ENCODE data around the gene SCRN2. TPM values are rescaled to one million over a fixed set of nuclear protein-coding genes. Genes with fewer than 3 reads are reported as not detected.

Gene SCRN2
- total RNA-seq, result 44.4 and 44.8 TPM in 2 replicates

GRCh38 chr17:47840742-47841487, at the start of gene SCRN2:
Gene SCRN2 (minus strand): TSS chr17:47841273. CDS start chr17:47840843, 430 bp downstream.

GRCh38 chr17:47850692-47851573, 9.9 kb upstream of the SCRN2 start, which contains the start of gene SP6:
Gene SP6 (minus strand): TSS chr17:47851163. CDS start chr17:47848429, 2,734 bp downstream.

GRCh38 chr17:47831003-47831933, 9.8 kb downstream of the SCRN2 start, which contains the start of the genes LRRC46 and MRPL10:
Gene LRRC46 (plus strand): TSS chr17:47831670. CDS start chr17:47831990, 320 bp downstream.
Gene MRPL10 (minus strand): TSS chr17:47831541. CDS start chr17:47831511, 30 bp downstream.

GRCh38 chr17:47821424-47822391, 19.4 kb downstream of the SCRN2 start, which contains the start of gene OSBPL7:
Gene OSBPL7 (minus strand): TSS chr17:47821794. CDS start chr17:47820278, 1,516 bp downstream.

Other genes starting within 250 kb of the SCRN2 start
- 247 and 292 TPM in 2 replicates for gene KPNB1, start 191.4 kb downstream of the SCRN2 start, total RNA-seq
- 6.4 and 13.6 TPM in 2 replicates for gene TBKBP1, start 147.1 kb downstream of the SCRN2 start, total RNA-seq
- 0.09 and 0.14 TPM in 2 replicates for gene TBX21, start 108.0 kb downstream of the SCRN2 start, total RNA-seq
- 5.8 and 8.4 TPM in 2 replicates for gene OSBPL7, start 19.5 kb downstream of the SCRN2 start, total RNA-seq
- 16.5 and 21.0 TPM in 2 replicates for gene MRPL10, start 9.7 kb downstream of the SCRN2 start, total RNA-seq
- 0.09 TPM in 1 of 2 replicates, not detected in the other for gene LRRC46, start 9.6 kb downstream of the SCRN2 start, total RNA-seq
- gene SP6, start 9.9 kb upstream of the SCRN2 start, total RNA-seq, result under 0.01 TPM in 2 replicates
- gene SP2, start 55.0 kb upstream of the SCRN2 start, total RNA-seq, result 0.14 and 0.28 TPM in 2 replicates
- gene PNPO, start 100.3 kb upstream of the SCRN2 start, total RNA-seq, result 17.1 and 21.1 TPM in 2 replicates
- gene PRR15L, start 116.6 kb upstream of the SCRN2 start, total RNA-seq, result not detected in 2 replicates
- gene CDK5RAP3, start 129.8 kb upstream of the SCRN2 start, total RNA-seq, result 69.1 and 88.3 TPM in 2 replicates
- gene COPZ2, start 196.5 kb upstream of the SCRN2 start, total RNA-seq, result 123 and 125 TPM in 2 replicates
- gene NFE2L1, start 207.1 kb upstream of the SCRN2 start, total RNA-seq, result 80.6 and 90.0 TPM in 2 replicates